Measurements from ENCODE around the gene MAP3K13.

Gene MAP3K13

GRCh38 chr3:185508335-185508991 is 145.5 kb downstream of the MAP3K13 start:
- DNase-seq (ENCODE audit: low read depth, low spot score): no peak

- no peak for DNase-seq (ENCODE audit: low read depth, low spot score)
Measured at GRCh38 chr3:185511711-185512110, 148.8 kb downstream of the MAP3K13 start.

DNA sequence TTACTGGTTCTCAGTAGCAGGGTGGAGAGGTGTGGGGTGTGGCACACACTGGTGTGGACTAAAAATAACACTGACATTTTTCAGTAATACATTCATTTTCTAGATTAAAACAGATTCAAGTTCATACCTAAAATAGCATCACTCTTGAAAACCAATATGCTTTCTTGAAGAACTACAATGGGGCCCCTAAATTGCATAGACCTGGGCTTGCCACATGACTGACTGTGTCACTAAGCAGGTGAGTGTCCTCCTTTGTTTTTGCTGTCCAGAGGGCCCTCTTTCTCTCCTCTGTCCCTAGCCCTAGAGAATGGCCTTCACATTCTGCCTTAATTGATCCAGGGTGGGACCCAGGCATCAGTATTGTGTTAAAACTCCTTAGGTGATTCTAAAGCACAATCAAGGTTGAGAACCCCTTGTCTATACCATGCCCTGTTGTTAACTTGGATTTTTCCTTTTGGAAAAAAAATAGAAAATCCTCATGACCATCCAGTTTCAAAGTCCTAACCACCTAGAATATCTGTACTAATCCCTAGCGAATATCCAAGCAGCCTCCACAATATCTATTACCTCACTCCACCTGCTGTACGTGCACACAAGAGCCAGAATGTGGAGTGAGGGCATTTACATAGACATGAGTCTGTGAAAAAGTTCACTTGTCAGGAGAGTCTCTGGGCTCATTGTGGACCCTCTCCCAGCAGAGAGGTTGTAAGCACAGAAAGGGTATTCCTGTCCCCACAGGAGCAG is 154.6 kb downstream of the MAP3K13 start:
- DNase-seq (ENCODE audit: low read depth, low spot score): no peak

DNA sequence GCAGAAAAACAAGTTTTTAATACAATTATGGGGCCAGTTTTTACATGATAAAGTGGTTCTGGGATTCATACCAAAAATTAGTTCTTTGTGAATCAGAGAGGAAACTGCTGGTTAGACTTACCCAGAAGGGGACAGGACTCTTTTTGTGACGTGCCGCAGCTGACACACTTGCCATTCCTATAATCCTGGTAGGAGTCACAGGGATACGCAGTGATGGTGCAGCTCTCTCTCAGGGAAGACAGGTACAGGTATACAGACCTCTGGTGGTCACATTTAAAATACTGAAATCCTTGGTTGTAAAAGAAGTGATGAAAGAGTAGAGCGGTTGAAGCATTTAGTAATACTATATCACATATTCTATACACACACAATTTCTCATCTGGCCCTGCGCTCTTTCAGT is 156.1 kb downstream of the MAP3K13 start:
- DNase-seq (ENCODE audit: low read depth, low spot score): no peak

DNA sequence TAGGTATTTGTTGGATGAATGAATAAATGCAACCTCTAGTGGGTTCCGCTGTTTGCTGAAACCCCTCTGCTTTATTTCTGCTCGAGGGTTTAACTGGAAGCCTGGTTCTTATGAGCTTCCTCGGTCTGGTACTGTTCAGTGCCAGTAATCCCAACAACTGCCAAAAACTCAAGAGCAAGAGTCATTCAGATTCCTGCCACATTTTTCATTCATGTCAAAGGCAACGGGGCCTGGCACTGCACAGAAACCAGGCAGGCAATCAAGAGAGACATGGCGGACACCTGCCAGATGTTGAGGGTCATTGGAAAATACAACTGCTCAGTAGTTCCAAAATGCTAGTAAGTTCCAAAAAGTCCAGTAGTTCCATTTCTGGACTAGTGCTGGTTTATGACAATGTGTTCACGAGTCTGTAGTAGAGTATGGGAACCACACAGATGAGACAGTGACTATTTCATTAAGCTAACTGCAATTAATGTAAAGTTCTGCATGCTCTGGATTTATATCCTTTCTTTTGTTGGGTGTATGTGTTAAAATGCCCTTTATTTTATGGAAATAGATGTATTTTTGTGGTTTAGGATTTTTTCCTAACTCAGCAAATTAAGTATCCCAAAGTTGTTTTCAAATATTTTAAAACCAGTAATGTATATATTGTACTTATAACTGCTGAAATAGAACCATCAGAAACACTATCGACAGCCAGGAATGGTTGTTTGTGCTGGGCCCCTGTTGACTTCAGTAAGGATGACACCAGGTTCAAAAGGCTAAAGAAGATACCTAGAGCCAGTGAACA is 158.6 kb downstream of the MAP3K13 start:
- DNase-seq (ENCODE audit: low read depth, low spot score): no peak

- DNase-seq (ENCODE audit: low read depth, low spot score): no peak
Measured at GRCh38 chr3:185526349-185526951, 163.5 kb downstream of the MAP3K13 start.

DNA sequence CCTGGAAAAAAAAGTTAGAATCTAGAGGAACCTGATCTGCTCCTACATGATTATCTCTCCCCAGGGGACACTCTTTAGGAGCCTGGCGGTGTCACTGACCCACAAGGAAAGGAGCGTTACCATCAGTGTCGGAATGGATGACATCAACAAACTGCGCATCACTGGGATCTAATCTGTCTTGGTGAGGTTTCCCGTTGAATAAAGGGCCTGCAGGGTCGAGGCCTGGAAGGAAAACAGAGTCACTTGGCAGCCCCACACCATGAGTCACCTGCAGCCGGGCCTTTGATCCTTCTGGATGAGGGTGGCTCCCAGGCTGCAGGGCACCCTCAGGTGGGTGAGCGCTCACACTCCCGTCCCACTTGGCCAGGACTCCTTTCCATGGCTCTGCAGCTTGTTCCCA is 164.4 kb downstream of the MAP3K13 start:
- DNase-seq (ENCODE audit: low read depth, low spot score): no peak

DNA sequence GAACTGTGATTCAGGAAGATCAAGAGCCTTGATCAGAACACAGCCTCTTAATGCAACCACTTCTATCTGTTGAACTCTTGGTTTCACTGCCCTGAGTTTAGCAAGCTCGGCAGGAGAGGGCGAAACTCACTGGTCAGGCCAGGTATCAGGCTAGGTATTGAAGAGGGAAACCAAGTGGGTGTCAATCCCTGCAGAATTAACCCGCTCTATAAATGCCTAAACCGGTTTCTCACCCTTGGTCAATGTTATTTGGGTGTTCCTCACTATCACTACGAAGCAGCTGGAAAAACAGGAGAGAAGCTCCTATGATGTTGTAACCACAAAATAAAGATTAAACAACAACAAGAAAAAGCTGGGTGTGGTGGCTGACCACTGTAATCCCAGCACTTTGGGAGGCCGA is 165.6 kb downstream of the MAP3K13 start:
- no peak for DNase-seq (ENCODE audit: low read depth, low spot score)

DNA sequence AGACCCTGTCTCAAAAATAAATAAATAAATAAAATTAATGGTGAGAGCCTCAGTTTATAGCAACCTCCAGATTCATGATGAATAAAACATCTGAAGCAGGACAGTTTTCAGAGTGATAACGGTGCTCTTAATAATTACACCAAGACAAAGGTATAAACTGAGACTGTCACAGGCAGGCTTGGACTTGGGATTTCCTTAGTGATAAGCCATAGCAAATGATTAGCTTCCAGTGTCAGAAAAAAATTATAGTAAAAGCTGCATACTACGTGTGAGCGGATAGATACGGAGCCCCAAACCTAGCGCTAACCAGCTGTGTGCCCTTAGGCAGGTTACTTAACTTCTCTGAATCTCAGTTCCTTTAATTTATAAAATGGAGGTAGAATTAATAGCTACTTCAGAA is 167.9 kb downstream of the MAP3K13 start:
- no peak for DNase-seq (ENCODE audit: low read depth, low spot score)

GRCh38 chr3:185532901-185533300 is 170.0 kb downstream of the MAP3K13 start:
- DNase-seq (ENCODE audit: low read depth, low spot score): no peak

GRCh38 chr3:185534511-185534910 is 171.6 kb downstream of the MAP3K13 start:
- no peak for DNase-seq (ENCODE audit: low read depth, low spot score)

- DNase-seq (ENCODE audit: low read depth, low spot score): no peak
Measured at GRCh38 chr3:185537369-185537970, 174.5 kb downstream of the MAP3K13 start.
